Fibroblast of skin of right quadriceps (primary cell): Measurements from ENCODE around the gene NME9.

Source experiments
- DNase-seq: peaks from one replicate; pipeline ENCODE4 v3.0.0-alpha.2; 2013

Gene NME9

DNA sequence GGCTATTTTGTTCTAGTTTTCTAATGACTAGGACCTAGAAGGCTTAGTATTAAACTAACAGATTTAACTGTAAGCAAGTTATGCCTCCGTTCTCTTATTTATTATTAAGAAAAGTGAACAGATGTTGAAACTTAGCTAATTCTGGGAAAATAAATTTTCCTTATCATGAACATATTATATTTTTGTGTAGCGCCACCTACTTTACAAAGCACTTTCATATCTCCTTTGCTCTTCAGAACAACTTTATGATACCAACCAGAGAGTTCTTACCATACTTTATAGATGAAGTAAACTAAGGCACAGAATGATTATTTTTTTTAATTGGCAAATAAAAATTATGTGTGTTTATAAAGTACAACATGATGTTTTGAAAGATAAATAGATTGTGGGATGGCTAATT, 59.4 kb downstream of the NME9 start:
- no peak for DNase-seq

DNA sequence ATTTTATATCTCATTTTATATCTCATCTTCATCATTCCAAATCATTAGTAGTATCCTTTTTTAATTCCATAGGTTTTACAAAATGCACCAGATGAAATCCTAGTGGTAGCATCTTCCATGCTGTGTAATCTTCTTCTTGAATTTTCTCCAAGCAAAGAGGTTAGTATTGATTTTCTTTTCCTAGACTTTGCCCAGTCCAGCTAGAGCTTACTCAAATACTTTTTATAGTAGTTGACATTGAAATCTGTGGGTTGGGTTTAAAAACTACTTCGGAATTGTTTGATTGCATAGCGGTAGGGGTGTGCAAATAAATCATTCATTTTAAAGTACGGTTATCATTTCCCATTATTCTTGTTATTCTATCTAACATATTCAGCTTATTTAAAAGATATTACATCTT, 62.6 kb downstream of the NME9 start:
- no peak for DNase-seq

DNA sequence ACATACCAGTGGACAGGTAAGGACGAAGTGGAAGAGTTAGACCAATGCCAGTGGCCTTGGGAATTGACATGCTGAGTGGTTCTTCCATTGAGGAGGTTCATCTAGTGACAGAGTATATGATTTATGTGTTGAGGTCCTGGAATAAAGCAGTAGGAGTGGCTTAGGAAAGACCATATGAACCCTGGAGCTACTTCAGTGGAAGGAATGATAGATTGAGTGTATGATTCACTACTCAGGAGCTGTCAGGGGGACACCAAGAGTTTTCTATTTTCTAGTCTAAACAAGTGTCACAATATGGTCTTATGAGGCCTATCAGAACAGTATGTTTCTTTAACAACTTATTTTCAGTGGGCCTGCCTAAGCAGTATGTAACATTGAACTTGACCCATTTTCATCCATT, 63.9 kb downstream of the NME9 start:
- DNase-seq = no peak

DNA sequence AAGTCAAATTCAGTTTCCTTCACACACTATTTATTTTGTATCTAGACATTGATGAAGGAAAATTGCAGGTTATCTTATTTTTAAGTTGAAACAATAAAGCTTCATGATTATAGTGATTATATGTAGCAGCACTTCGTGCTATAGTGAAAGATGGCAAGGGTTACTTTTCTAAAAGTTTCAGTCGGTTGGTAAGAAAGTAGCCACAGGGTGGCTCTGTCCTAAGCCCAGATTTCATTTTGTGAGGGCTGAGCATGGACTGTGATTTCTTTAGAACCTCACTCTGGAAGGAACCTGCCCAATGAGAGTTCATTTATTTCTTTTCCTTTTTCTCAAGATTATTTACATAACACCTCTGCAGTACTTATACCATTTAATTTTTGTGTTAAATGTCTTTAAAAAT, 66.5 kb downstream of the NME9 start:
- DNase-seq = no peak

DNA sequence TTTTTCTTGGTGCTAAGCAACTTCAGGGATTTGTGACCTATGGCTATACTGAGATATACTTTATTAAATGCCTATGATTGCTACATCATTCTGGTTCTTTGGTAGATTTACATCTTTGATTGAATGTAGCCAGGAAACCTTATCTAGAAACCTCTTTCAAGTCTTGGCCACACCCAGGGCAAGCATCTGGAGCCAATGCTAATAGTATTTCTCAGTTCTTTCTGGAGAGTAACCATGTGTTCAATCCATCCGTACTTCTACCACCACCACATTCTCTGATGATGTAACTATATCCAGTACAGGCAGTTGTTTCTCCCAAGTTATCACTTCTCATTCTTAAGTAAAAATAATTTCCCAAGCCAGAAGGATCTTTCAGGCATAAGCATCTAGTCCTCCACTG, 69.0 kb downstream of the NME9 start:
- no peak for DNase-seq

DNA sequence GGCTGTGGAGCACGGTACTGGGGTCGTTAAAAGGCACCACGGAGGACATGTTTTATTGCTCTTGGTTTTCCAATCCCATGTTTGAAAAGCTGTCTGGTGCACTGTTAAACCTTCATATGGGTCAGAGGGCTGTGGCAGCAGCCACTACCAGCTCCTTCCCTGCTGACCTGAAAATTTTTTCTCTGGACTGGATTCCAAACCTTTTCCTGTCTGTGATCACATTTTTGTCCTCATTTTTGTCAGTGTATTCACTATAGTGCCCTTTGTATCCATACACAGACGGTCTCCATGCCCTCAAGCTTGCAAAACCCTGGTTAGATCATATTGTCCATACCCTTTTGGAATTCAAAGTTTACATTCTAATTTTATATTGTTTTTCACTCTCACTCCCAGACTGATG, 70.5 kb downstream of the NME9 start:
- no peak for DNase-seq

DNA sequence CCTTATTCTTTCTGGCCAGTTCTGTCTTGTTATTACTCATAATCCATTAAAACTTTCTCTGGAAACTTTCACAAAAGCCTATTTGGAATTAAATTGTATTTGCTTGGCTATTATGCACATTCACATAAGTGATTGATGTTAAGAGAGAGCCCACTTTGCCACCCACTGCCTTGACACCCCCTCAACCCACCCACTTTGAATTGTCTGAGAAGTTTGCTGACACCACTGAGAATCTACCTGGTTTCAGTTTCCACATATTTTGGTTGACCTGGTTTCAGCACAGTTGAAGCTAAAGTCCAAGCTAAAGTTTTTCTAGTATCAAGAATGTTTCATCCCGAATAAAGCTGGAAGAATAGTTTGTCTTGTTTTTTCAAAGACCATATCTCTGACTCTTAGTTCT, 71.7 kb downstream of the NME9 start:
- DNase-seq = no peak

DNA sequence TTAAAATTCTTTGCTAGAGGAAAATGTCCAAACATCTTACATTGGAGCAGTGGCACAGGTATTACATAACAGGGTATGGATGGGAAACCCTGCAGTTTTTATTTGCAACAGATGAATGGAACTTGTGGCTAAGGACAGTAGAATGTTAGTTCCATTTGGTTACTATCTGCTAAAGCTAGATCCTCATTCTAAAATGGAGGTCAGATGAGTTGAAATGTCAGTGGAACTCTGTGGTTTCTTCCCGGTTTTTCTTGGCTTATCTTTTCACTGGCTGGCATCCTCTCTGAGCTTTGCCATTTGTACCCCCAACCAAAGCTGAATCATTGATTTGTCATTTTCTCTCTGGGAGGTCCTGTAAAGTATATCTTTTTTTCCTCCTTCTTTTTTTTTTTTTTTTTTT, 73.6 kb downstream of the NME9 start:
- no peak for DNase-seq

DNA sequence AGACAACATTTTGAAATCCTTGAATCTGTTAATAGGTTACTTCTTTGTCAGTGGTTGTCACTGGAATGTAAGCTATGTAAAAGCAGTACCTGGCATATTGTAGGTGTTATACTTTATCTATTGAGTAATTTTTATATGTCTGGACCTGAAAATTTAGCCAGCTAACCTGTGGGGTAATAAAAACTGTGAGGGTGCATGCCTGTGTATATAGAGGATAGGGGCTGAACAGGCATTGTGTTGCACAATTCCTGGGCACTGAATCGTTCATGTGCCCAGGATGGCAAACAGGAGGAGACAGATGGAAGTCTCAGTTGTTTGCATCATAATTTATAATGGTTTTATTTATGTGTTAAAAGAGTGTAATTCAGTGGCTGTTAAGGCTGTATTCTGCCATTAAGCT, 75.4 kb downstream of the NME9 start:
- DNase-seq = no peak

DNA sequence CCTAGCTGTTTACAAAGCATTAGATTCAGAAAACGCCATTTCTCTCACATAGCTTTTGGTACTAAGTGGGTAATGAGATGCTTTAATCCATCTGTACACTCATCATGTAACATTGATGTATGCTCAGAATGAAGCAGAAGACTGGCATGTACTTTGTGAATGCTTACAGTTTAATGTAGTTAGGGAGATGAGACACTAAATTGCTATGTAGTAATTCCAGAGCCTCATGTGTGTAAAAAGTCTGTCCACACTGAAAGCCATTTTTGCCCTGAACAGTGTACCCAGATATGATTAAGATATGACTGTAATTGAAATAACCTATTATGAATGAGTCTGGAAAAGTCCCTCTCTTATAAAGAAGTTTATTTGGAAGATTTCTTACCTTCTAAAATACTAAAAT, 76.0 kb downstream of the NME9 start:
- DNase-seq = no peak
